GM12873 (cell line): ENCODE data around the gene SAFB2.

Experiments
- CTCF ChIP-seq: IDR thresholded peaks from 2 replicates; pipeline ENCODE4 v1.5.1; 2012; ENCODE audit warnings: low read depth, mild to moderate bottlenecking, moderate library complexity, low read length, control low read depth; ENCODE audit not compliant: insufficient read depth; ENCODE audit errors: missing control alignments

Gene SAFB2

GRCh38 chr19:5557691-5558090 lies 64.9 kb downstream of the SAFB2 start:
- no peak for TF ChIP-seq CTCF

- no peak for TF ChIP-seq CTCF
These were observed 67.7 kb downstream of the SAFB2 start for GRCh38 chr19:5554828-5555227.

GRCh38 chr19:5553892-5554291 lies 68.7 kb downstream of the SAFB2 start:
- no peak for TF ChIP-seq CTCF

- TF ChIP-seq CTCF = peak; percentile 47
These were observed 74.7 kb downstream of the SAFB2 start for GRCh38 chr19:5547881-5548280.

- TF ChIP-seq CTCF = no peak
These were observed 76.6 kb downstream of the SAFB2 start for GRCh38 chr19:5545984-5546383.

GRCh38 chr19:5545051-5545450 lies 77.5 kb downstream of the SAFB2 start:
- TF ChIP-seq CTCF = no peak

GRCh38 chr19:5542665-5543064 lies 79.9 kb downstream of the SAFB2 start:
- no peak for TF ChIP-seq CTCF
